ENCODE results near the gene ERMAP.

DNA sequence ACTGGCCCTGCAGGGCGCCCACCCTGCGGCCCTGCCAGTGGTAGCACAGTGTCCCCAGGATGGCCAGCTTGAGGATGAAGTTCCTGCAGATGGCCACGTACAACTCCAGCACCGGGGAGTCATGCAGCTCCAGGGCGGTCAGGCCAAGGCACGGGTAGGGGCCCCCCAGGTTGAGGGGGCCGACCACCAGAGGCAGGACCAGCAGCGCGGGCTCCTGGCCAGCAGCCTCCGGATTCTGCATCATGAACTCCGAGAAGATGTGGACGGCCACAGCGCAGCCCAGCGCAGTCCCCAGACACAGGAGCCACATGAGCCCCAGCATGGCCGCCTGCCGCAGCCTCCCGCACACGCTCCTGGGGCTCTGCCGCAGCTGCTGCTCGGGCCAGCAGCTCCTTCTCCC, 70.4 kb downstream of the ERMAP start:
- TF ChIP-seq, protein P1, sequence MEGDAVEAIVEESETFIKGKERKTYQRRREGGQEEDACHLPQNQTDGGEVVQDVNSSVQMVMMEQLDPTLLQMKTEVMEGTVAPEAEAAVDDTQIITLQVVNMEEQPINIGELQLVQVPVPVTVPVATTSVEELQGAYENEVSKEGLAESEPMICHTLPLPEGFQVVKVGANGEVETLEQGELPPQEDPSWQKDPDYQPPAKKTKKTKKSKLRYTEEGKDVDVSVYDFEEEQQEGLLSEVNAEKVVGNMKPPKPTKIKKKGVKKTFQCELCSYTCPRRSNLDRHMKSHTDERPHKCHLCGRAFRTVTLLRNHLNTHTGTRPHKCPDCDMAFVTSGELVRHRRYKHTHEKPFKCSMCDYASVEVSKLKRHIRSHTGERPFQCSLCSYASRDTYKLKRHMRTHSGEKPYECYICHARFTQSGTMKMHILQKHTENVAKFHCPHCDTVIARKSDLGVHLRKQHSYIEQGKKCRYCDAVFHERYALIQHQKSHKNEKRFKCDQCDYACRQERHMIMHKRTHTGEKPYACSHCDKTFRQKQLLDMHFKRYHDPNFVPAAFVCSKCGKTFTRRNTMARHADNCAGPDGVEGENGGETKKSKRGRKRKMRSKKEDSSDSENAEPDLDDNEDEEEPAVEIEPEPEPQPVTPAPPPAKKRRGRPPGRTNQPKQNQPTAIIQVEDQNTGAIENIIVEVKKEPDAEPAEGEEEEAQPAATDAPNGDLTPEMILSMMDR (IDR thresholded peaks at IDR 0.05) = no peak
- TF ChIP-seq POLR2A (IDR thresholded peaks at IDR 0.05) (no peak), EP300 (IDR thresholded peaks at IDR 0.05) (no peak)

Data from tibial nerve (tissue), 4 donors.